A549 (cell line): Measurements from ENCODE around the gene FANCI.

ENCODE experiments used
- CTCF ChIP-seq: fragments of >200 bp; sonication (Bioruptor Twin); formaldehyde crosslinking; IDR thresholded peaks from 3 replicates; pipeline ENCODE4 v1.5.1; 2016
- HOXA7 ChIP-seq: fragments of 250-450 bp; sonication (Bioruptor Pico); IDR thresholded peaks from 2 replicates; pipeline ENCODE4 v1.5.0; 2020; ENCODE audit warnings: mild to moderate bottlenecking, moderate library complexity
- PHF8 ChIP-seq: fragments of 200-600 bp; sonication (generic); IDR thresholded peaks from 2 replicates; pipeline ENCODE4 v1.6.1; 2016; ENCODE audit warnings: low read depth, mild to moderate bottlenecking, antibody characterized with exemption, moderate library complexity, borderline replicate concordance
- POLR2A ChIP-seq: IDR thresholded peaks from 2 replicates; pipeline ENCODE4 v1.6.1; 2012; ENCODE audit warnings: mild to moderate bottlenecking, low read length
- RAD21 ChIP-seq, 2 experiments: fragments of >200 bp in 1 of 2; sonication (Bioruptor Twin) in 1 of 2; formaldehyde crosslinking in 1 of 2; IDR thresholded peaks in 1 of 2; conservative IDR thresholded peaks in 1 of 2; 2 replicates in 1 of 2; 3 replicates in 1 of 2; pipeline ENCODE4 v1.6.1; 2012 to 2018; ENCODE audit warnings: inconsistent platforms in 1 of 2
- RCOR1 ChIP-seq: fragments of 150-350 bp; IDR thresholded peaks from 2 replicates; pipeline ENCODE4 v1.6.1; 2014; ENCODE audit warnings: antibody characterized with exemption, low read length, low read depth
- REST ChIP-seq: fragments of 200-600 bp; sonication (generic); IDR thresholded peaks from 2 replicates; pipeline ENCODE4 v1.6.1; 2016; ENCODE audit warnings: antibody characterized with exemption, mild to moderate bottlenecking, moderate library complexity
- RNF2 ChIP-seq: fragments of 200-600 bp; sonication (generic); IDR thresholded peaks from 2 replicates; pipeline ENCODE4 v1.6.1; 2016; ENCODE audit warnings: low read depth, mild to moderate bottlenecking, antibody characterized with exemption, moderate library complexity, borderline replicate concordance
- SMC3 ChIP-seq: fragments of >200 bp; sonication (Bioruptor Twin); formaldehyde crosslinking; IDR thresholded peaks from 3 replicates; pipeline ENCODE4 v1.6.1; 2018; ENCODE audit warnings: inconsistent platforms

- TF ChIP-seq CTCF (no peak), SMC3 (no peak), POLR2A (no peak), PHF8 (no peak), RNF2 (no peak), HOXA7 (no peak), REST (no peak), RCOR1 (no peak), RAD21 (conservative IDR thresholded peaks at IDR 0.05 in 1 of 2, IDR thresholded peaks at IDR 0.05 in 1 of 2) (no peak)
These were observed 42.2 kb upstream of the FANCI start for GRCh38 chr15:89201465-89202005.
